Mononuclear cell (primary cell): ENCODE data around the gene TUFT1. TPM values are rescaled to one million over a fixed set of nuclear protein-coding genes. Genes with fewer than 3 reads are reported as not detected.

ENCODE experiments used
- H3K27me3 ChIP-seq: 2 replicates; pipeline ENCODE4 v1.6.0; 2011; ENCODE audit warnings: low read length, control low read depth; ENCODE audit not compliant: insufficient read depth
- H3K4me1 ChIP-seq: 2 replicates; pipeline ENCODE4 v1.5.1; 2011; ENCODE audit warnings: mild to moderate bottlenecking, low read length, control low read depth; ENCODE audit not compliant: insufficient read depth
- H3K4me3 ChIP-seq: 2 replicates; pipeline ENCODE4 v1.5.1; 2011; ENCODE audit warnings: mild to moderate bottlenecking, low read length, moderate library complexity
- H3K9me3 ChIP-seq: 2 replicates; pipeline ENCODE4 v1.5.1; 2011; ENCODE audit warnings: low read depth, mild to moderate bottlenecking, control low read depth, low read length
- total RNA-seq: library from RNA; depleted of rRNA; stranded (reverse); fragments of >200 nt; gene quantifications from one replicate; pipeline ENCODE4 v1.2.3, GENCODE V29; 2012

TUFT1 gene
- total RNA-seq, 1 donor = 4.0 TPM

DNA sequence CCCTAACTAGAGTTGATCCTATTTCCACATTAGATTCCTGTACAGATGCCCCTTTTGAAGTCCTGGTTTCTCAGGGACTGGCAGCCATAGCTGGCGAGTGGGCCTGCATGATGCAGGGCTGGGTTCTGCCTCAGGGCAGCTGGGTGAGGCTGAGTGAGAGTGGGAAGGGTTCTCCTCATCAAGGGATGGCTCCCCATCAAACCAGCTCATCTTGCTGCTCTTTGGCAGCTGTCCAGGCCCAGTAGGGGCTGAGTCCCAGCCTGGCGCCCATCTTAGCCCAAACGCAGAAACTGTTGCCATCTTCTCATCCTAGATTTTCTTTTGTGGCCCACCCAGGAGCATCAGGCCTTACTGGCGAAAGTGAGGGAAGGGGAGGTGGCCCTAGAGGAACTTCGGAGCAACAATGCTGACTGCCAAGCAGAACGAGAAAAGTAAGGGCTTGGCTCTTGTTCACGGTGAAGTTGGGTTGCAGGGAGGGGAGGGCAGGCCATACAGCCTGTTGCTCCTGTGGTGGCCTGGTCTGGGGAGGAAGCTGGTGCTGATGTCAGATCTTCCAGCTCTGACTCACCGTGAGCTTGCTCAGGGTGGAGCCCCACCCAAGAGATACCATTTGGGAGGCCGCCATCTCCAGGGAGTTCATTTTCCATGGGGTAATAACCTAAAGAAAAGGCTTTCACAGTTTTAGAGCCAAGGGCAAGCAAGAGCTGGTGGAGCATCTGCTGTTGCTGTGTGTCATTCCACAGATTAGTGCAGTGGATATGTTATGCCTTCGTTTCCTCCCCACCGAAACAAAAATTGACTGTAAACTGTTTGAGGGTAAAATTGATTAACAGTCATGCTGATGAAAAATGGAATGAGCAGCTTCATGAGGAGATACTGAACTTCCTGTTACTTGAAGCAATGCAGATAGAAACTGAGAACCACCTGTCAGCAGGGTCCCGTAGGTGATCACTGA is 34.7 kb downstream of the TUFT1 start:
- H3K4me1 ChIP-seq = no peaks in the 10 kb centered on the region
- no peaks in the 10 kb centered on the region for H3K9me3 ChIP-seq
- no peaks in the 10 kb centered on the region for H3K27me3 ChIP-seq
- no peak overlapping the region for H3K4me3 ChIP-seq

- Histone ChIP-seq H3K9me3 (no peaks in the 10 kb centered on the region), H3K4me3 (no peak overlapping the region), H3K4me1 (no peaks in the 10 kb centered on the region), H3K27me3 (no peaks in the 10 kb centered on the region)
Measured at GRCh38 chr1:151577173-151577572, 37.1 kb downstream of the TUFT1 start.

- no peak overlapping the region for H3K4me3 ChIP-seq
Measured at GRCh38 chr1:151578941-151579340, 38.8 kb downstream of the TUFT1 start.

GRCh38 chr1:151579436-151580225 is 39.5 kb downstream of the TUFT1 start:
- Histone ChIP-seq H3K4me1 (no peaks in the 10 kb centered on the region), H3K9me3 (no peaks in the 10 kb centered on the region), H3K4me3 (no peak overlapping the region), H3K27me3 (no peaks in the 10 kb centered on the region)

More at GRCh38 chr1:151578941-151579340, 38.8 kb downstream of the TUFT1 start:
- H3K4me1 ChIP-seq = no peaks in the 10 kb centered on the region
- H3K9me3 ChIP-seq = no peaks in the 10 kb centered on the region
- H3K27me3 ChIP-seq = no peaks in the 10 kb centered on the region

- no peak overlapping the region for H3K4me3 ChIP-seq
- H3K4me1 ChIP-seq = no peaks in the 10 kb centered on the region
- H3K27me3 ChIP-seq = no peaks in the 10 kb centered on the region
- H3K9me3 ChIP-seq = no peaks in the 10 kb centered on the region
Measured at GRCh38 chr1:151581451-151581850, 41.3 kb downstream of the TUFT1 start.

GRCh38 chr1:151581921-151582320 is 41.8 kb downstream of the TUFT1 start:
- Histone ChIP-seq H3K4me3 (no peak overlapping the region), H3K9me3 (no peaks in the 10 kb centered on the region), H3K27me3 (no peaks in the 10 kb centered on the region), H3K4me1 (no peaks in the 10 kb centered on the region)

DNA sequence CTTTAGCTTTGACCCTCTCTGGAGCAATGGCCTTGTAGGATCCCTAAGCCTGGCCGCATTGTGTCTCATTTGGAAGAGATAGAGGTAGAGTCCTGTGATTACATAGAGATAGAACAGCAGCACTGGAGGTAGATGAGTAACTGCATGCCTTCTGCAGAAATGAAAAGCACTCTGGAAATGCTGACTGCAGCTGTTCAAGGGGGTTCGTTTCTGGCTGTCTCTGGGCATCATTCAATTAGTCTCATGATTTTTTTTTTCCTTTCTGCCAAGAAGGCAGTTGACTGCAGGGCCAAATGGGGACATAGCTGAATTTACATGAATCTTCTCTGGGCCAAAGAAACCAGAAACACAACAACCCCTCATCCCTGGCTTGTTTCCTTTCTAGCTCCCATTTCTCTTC is 43.7 kb downstream of the TUFT1 start:
- Histone ChIP-seq H3K4me1 (no peaks in the 10 kb centered on the region), H3K27me3 (no peaks in the 10 kb centered on the region), H3K9me3 (no peaks in the 10 kb centered on the region), H3K4me3 (no peak overlapping the region)

DNA sequence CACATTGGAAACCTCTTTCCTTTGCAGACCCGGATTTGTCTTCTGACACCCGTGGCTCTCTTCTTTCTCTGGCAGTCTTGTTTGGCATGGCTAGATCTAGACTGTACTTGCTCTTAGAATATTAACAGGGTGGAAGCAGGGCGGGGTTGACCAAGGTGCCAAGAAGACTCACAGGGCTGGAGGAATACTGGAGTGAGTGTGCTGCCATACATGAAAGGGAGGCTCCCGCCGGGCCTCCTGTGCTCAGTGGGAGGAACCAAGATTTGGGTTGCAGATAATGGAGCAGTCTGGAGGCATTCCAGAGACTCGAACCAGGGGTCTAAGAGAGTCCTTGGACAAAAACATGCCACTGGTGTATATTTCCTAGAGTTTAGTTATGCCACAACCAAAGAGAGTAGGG is 44.2 kb downstream of the TUFT1 start:
- Histone ChIP-seq H3K4me3 (no peak overlapping the region), H3K9me3 (no peaks in the 10 kb centered on the region), H3K4me1 (no peaks in the 10 kb centered on the region), H3K27me3 (no peaks in the 10 kb centered on the region)

- no peaks in the 10 kb centered on the region for H3K9me3 ChIP-seq
- H3K27me3 ChIP-seq = no peaks in the 10 kb centered on the region
- H3K4me3 ChIP-seq = no peak overlapping the region
- no peaks in the 10 kb centered on the region for H3K4me1 ChIP-seq
Measured at GRCh38 chr1:151584780-151585179, 44.7 kb downstream of the TUFT1 start.

DNA sequence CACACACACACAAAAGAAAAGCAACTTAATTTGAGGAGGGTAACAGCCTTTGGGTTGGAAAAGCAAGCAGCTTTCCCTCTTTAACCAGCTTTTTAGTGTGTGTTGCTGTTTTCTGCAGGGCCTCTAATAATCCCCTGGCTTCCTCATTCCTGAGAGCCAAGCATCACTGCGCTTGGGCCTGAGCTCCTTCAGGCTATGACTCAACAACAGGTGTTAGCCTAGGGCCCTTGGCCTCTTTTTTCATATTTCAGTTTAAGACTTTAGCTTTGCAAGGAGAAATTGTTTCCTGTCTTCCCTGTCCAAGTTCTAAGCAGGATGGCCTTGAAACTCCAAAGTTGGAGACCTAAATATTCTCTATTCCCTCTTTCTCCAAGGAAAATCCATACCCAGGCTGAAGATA is 45.5 kb downstream of the TUFT1 start:
- no peaks in the 10 kb centered on the region for H3K4me1 ChIP-seq
- H3K4me3 ChIP-seq = no peak overlapping the region
- H3K27me3 ChIP-seq = no peaks in the 10 kb centered on the region
- H3K9me3 ChIP-seq = no peaks in the 10 kb centered on the region

DNA sequence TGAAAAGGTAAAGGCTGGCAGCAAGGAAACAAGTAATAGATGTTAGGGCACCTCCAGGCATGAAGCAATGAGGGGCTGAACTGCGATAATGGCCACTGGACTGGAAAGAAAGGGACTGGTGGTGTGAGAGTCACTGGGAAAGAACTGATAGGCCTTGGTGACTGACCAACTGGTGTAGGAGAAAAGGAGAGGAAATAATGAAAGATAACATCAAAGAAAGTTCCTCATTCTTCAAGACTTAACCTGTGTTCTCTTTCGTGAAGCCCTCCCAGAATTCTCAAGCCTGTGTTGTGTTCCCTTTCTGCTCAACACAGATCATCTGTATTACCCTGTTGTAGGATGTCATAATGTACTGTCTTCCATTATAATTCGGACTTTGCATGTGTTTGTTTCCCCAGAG is 50.9 kb downstream of the TUFT1 start:
- no peak overlapping the region for H3K4me3 ChIP-seq
- peaks cover 11% of the 10 kb centered on the region for H3K4me1 ChIP-seq
- H3K9me3 ChIP-seq = peaks cover 7% of the 10 kb centered on the region
- no peaks in the 10 kb centered on the region for H3K27me3 ChIP-seq

DNA sequence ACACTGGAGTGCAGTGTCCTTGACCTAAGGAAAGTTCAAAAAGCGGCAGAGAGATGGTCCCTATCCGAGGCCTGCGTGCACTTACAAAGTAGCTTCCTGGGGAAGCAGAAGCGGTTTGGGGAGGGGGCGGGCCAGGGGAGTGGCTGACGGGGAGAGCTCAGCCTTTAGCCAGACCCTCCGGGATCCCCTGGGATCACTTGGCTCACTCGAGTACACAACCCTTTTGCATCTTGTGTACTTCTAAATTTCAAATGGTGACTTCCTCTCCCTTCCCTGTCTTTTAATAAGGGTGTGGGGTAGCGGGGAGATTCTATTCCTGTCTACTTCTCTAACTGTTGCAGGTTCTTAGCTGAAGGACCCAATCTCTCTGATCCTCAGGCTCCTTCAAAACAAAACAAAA is 53.6 kb downstream of the TUFT1 start:
- Histone ChIP-seq H3K4me3 (peak overlapping the region; percentile 12), H3K9me3 (peaks cover 7% of the 10 kb centered on the region), H3K27me3 (no peaks in the 10 kb centered on the region), H3K4me1 (peaks cover 11% of the 10 kb centered on the region)

GRCh38 chr1:151594143-151594625 is 54.1 kb downstream of the TUFT1 start:
- Histone ChIP-seq H3K9me3 (peaks cover 7% of the 10 kb centered on the region), H3K4me3 (peak overlapping the region; percentile 12), H3K27me3 (no peaks in the 10 kb centered on the region)

GRCh38 chr1:151596166-151596953 is 56.3 kb downstream of the TUFT1 start:
- H3K4me1 ChIP-seq = peaks cover 11% of the 10 kb centered on the region

More at GRCh38 chr1:151594143-151594625, 54.1 kb downstream of the TUFT1 start:
- peaks cover 11% of the 10 kb centered on the region for H3K4me1 ChIP-seq

More at GRCh38 chr1:151596166-151596953, 56.3 kb downstream of the TUFT1 start:
- Histone ChIP-seq H3K4me3 (no peak overlapping the region), H3K27me3 (no peaks in the 10 kb centered on the region), H3K9me3 (no peaks in the 10 kb centered on the region)
